Stimulated activated effector memory CD8-positive, alpha-beta T cell treated with anti-CD3 and anti-CD28 coated beads, Interleukin-12 subunit alpha, Interleukin-12 subunit beta, amount 100 ng/mL, for 72 hours (primary cell): ENCODE measurements around the gene THUMPD2.
"Not testable (repeated sequence)": the region's sequence is repeated elsewhere in the genome, so short reads cannot be mapped to it uniquely, and the experiment has no call there.

Source experiments
- ATAC-seq: fragments of 150-1000 bp; cut with Tn5 transposase; 2 replicates; pipeline ENCODE4 v1.10.0; 2021
- DNase-seq, 2 donors: peaks; one replicate each; pipeline ENCODE4 v3.0.0; 2021 to 2022; ENCODE audit warnings: low spot score in 2 of 2
- H3K27ac Mint-ChIP-seq: one replicate; pipeline ENCODE4 v1.8.0; 2022; ENCODE audit warnings: mild to moderate bottlenecking, mixed read lengths
- H3K36me3 Mint-ChIP-seq: one replicate; pipeline ENCODE4 v1.8.0; 2022; ENCODE audit warnings: mild to moderate bottlenecking, mixed read lengths
- H3K4me1 Mint-ChIP-seq: one replicate; pipeline ENCODE4 v1.8.0; 2022; ENCODE audit warnings: mixed read lengths
- H3K4me3 Mint-ChIP-seq: one replicate; pipeline ENCODE4 v1.8.0; 2022; ENCODE audit warnings: mild to moderate bottlenecking, mixed read lengths
- H3K9me3 Mint-ChIP-seq: one replicate; pipeline ENCODE4 v1.8.0; 2022; ENCODE audit warnings: mixed read lengths

Gene THUMPD2

GRCh38 chr2:39732482-39732881, 46.6 kb downstream of the THUMPD2 start:
- Mint-ChIP-seq H3K27ac (no peak overlapping the region), H3K4me1 (peaks cover 12% of the 10 kb centered on the region), H3K36me3 (peaks cover 44% of the 10 kb centered on the region), H3K9me3 (peaks cover 2% of the 10 kb centered on the region), H3K4me3 (no peak overlapping the region)
- ATAC-seq (no peak), DNase-seq (no peak)

GRCh38 chr2:39731546-39731945, 47.5 kb downstream of the THUMPD2 start:
- no peak overlapping the region for H3K4me3 Mint-ChIP-seq
- H3K36me3 Mint-ChIP-seq = peaks cover 35% of the 10 kb centered on the region
- ATAC-seq = no peak
- H3K9me3 Mint-ChIP-seq = peaks cover 2% of the 10 kb centered on the region
- H3K27ac Mint-ChIP-seq = no peak overlapping the region
- peaks cover 8% of the 10 kb centered on the region for H3K4me1 Mint-ChIP-seq
- DNase-seq = no peak

GRCh38 chr2:39730685-39731302, 48.3 kb downstream of the THUMPD2 start:
- peaks cover 2% of the 10 kb centered on the region for H3K9me3 Mint-ChIP-seq
- ATAC-seq = no peak
- peaks cover 28% of the 10 kb centered on the region for H3K36me3 Mint-ChIP-seq
- no peak overlapping the region for H3K4me3 Mint-ChIP-seq
- H3K4me1 Mint-ChIP-seq = peaks cover 8% of the 10 kb centered on the region
- DNase-seq = no peak
- no peak overlapping the region for H3K27ac Mint-ChIP-seq

GRCh38 chr2:39730276-39730675, 48.8 kb downstream of the THUMPD2 start:
- Mint-ChIP-seq H3K4me3 (no peak overlapping the region), H3K9me3 (peaks cover 2% of the 10 kb centered on the region), H3K36me3 (peaks cover 23% of the 10 kb centered on the region), H3K4me1 (peaks cover 8% of the 10 kb centered on the region), H3K27ac (no peak overlapping the region)
- no peak for ATAC-seq
- DNase-seq = no peak

GRCh38 chr2:39728941-39729351, 50.1 kb downstream of the THUMPD2 start:
- H3K36me3 Mint-ChIP-seq = peaks cover 11% of the 10 kb centered on the region
- H3K27ac Mint-ChIP-seq = no peak overlapping the region
- peaks cover 2% of the 10 kb centered on the region for H3K9me3 Mint-ChIP-seq
- H3K4me3 Mint-ChIP-seq = no peak overlapping the region
- no peaks in the 10 kb centered on the region for H3K4me1 Mint-ChIP-seq
- DNase-seq (no peak), ATAC-seq (peak; percentile 58)

- not testable (repeated sequence) for H3K36me3 Mint-ChIP-seq, ATAC-seq
Measured at GRCh38 chr2:39728085-39728484, 51.0 kb downstream of the THUMPD2 start.

GRCh38 chr2:39725401-39725800, 53.7 kb downstream of the THUMPD2 start:
- Mint-ChIP-seq H3K4me3 (no peak overlapping the region), H3K9me3 (peaks cover 2% of the 10 kb centered on the region), H3K27ac (no peak overlapping the region), H3K4me1 (no peaks in the 10 kb centered on the region), H3K36me3 (no peaks in the 10 kb centered on the region)
- ATAC-seq = no peak
- no peak for DNase-seq

More at GRCh38 chr2:39728085-39728484, 51.0 kb downstream of the THUMPD2 start:
- not testable (repeated sequence) for DNase-seq, H3K9me3 Mint-ChIP-seq, H3K27ac Mint-ChIP-seq, H3K4me3 Mint-ChIP-seq, H3K4me1 Mint-ChIP-seq

GRCh38 chr2:39724828-39725144, 54.3 kb downstream of the THUMPD2 start:
- Mint-ChIP-seq H3K27ac (no peak overlapping the region), H3K4me3 (no peak overlapping the region), H3K4me1 (no peaks in the 10 kb centered on the region), H3K36me3 (no peaks in the 10 kb centered on the region), H3K9me3 (peaks cover 2% of the 10 kb centered on the region)
- ATAC-seq = no peak
- no peak for DNase-seq

GRCh38 chr2:39723946-39724827, 54.9 kb downstream of the THUMPD2 start:
- DNase-seq (no peak), ATAC-seq (no peak)
- no peaks in the 10 kb centered on the region for H3K4me1 Mint-ChIP-seq
- H3K27ac Mint-ChIP-seq = no peak overlapping the region
- no peaks in the 10 kb centered on the region for H3K36me3 Mint-ChIP-seq
- H3K4me3 Mint-ChIP-seq = no peak overlapping the region
- peaks cover 2% of the 10 kb centered on the region for H3K9me3 Mint-ChIP-seq

GRCh38 chr2:39723497-39723896, 55.6 kb downstream of the THUMPD2 start:
- ATAC-seq = no peak

GRCh38 chr2:39720970-39721369, 58.1 kb downstream of the THUMPD2 start:
- ATAC-seq (no peak), DNase-seq (no peak)
- no peak overlapping the region for H3K27ac Mint-ChIP-seq
- H3K4me3 Mint-ChIP-seq = no peak overlapping the region
- H3K4me1 Mint-ChIP-seq = no peaks in the 10 kb centered on the region
- no peaks in the 10 kb centered on the region for H3K9me3 Mint-ChIP-seq
- no peaks in the 10 kb centered on the region for H3K36me3 Mint-ChIP-seq

More at GRCh38 chr2:39723497-39723896, 55.6 kb downstream of the THUMPD2 start:
- H3K27ac Mint-ChIP-seq = no peak overlapping the region
- no peaks in the 10 kb centered on the region for H3K4me1 Mint-ChIP-seq
- H3K36me3 Mint-ChIP-seq = no peaks in the 10 kb centered on the region
- peaks cover 2% of the 10 kb centered on the region for H3K9me3 Mint-ChIP-seq
- no peak for DNase-seq
- no peak overlapping the region for H3K4me3 Mint-ChIP-seq

GRCh38 chr2:39719317-39719716, 59.7 kb downstream of the THUMPD2 start:
- Mint-ChIP-seq H3K27ac (no peak overlapping the region), H3K36me3 (no peaks in the 10 kb centered on the region), H3K4me1 (no peaks in the 10 kb centered on the region), H3K4me3 (no peak overlapping the region), H3K9me3 (no peaks in the 10 kb centered on the region)
- DNase-seq = no peak
- ATAC-seq = no peak

GRCh38 chr2:39718483-39718882, 60.6 kb downstream of the THUMPD2 start:
- H3K4me1 Mint-ChIP-seq = no peaks in the 10 kb centered on the region
- H3K36me3 Mint-ChIP-seq = no peaks in the 10 kb centered on the region
- no peak overlapping the region for H3K27ac Mint-ChIP-seq
- H3K9me3 Mint-ChIP-seq = no peaks in the 10 kb centered on the region
- ATAC-seq (no peak), DNase-seq (no peak)
- no peak overlapping the region for H3K4me3 Mint-ChIP-seq

GRCh38 chr2:39717067-39717466, 62.0 kb downstream of the THUMPD2 start:
- Mint-ChIP-seq H3K36me3 (no peaks in the 10 kb centered on the region), H3K27ac (no peak overlapping the region), H3K4me3 (no peak overlapping the region), H3K9me3 (no peaks in the 10 kb centered on the region), H3K4me1 (no peaks in the 10 kb centered on the region)
- no peak for DNase-seq
- ATAC-seq = no peak

GRCh38 chr2:39715822-39716221, 63.2 kb downstream of the THUMPD2 start:
- no peak overlapping the region for H3K4me3 Mint-ChIP-seq
- H3K9me3 Mint-ChIP-seq = no peaks in the 10 kb centered on the region
- no peaks in the 10 kb centered on the region for H3K36me3 Mint-ChIP-seq
- DNase-seq (no peak), ATAC-seq (no peak)
- no peak overlapping the region for H3K27ac Mint-ChIP-seq
- no peaks in the 10 kb centered on the region for H3K4me1 Mint-ChIP-seq

- H3K27ac Mint-ChIP-seq = no peak overlapping the region
- ATAC-seq = no peak
- no peaks in the 10 kb centered on the region for H3K4me1 Mint-ChIP-seq
- no peaks in the 10 kb centered on the region for H3K9me3 Mint-ChIP-seq
- DNase-seq = no peak
- no peaks in the 10 kb centered on the region for H3K36me3 Mint-ChIP-seq
- no peak overlapping the region for H3K4me3 Mint-ChIP-seq
Measured at GRCh38 chr2:39715095-39715494, 64.0 kb downstream of the THUMPD2 start.
